HG03457 (cell line): ENCODE results near the gene ATP2B2.

ENCODE experiments used
- ATAC-seq: cut with Tn5 transposase; IDR thresholded peaks from one replicate; pipeline ENCODE4 v1.9.1; 2021; ENCODE audit warnings: moderate number of reproducible peaks; ENCODE audit not compliant: unreplicated experiment

Gene ATP2B2

DNA sequence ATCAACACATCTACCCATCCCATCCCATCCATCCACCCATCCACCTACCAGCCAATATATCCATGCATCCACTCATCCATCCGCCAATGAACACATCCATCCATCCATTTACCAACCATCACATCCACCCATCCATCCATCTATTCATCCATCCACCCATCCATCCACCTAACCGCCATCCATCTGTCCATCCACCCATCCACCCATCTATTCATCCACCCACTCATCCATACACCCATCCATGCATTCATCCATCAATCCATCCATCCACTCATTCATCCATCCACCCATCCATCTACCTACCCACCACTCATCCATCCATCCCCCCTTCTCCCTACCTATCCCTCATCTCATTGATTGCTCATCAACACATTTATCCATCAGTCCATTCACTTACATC is 136.9 kb downstream of the ATP2B2 start:
- no peak for ATAC-seq

DNA sequence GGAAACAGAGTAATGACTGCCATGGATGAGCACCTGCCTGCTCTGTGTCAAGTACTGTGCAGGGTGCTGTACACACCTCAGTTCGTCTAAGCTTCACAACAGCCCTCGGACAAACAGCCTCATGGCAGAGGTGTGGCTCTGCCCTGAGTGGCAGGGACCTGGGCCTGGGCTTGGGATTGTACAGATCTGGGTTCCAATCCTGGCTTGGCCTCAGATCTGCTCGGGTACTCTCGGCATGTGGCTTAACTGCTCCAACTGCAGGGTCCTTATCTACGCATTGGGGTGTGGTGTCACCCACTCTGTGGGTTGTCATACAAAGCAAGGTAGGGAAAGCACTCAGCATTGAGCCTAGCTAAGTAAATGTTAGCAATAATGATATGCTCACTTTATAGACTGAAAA is 137.9 kb downstream of the ATP2B2 start:
- ATAC-seq, result no peak

DNA sequence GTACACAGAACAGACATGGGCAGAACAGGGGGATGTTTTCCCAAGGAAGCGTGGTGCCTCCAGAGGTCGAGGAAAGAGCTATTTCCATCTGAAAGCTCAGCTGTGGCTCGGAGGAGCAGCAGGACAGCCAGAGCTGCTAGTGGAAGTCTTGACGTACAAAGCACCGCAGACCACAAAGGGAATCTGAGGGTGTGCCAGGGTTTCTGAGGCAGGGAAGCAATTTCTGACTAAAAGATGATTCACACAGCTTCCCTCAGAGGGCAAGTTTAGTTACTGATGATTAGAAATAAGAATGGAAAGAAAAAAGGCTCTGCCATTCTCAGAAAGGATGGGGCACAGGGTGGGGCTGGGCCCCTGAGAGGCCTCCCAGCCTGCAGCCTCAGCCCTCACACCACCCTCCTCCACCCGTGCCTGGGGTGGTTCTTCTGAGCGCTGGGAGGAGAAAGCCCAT is 138.7 kb downstream of the ATP2B2 start:
- ATAC-seq, result no peak

DNA sequence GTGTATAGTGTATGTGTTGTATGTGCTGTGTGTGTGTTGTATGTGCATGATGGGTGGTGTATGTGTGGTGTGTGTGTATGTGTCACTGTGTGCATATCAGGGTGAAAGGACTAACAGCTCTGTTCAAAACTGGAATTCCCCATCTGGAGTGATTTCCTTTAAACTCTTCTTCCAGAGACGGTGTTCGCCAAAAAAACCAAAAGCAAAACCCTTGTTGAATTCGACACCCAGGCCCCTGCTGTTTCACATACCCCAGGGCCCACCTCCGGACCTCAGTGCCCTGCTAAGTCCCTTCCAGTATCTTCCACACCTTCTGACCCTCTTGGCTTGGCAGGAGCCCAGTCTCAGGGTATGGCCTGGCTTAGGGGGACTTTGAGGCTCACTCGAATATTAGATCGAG is 139.6 kb downstream of the ATP2B2 start:
- ATAC-seq, result no peak

DNA sequence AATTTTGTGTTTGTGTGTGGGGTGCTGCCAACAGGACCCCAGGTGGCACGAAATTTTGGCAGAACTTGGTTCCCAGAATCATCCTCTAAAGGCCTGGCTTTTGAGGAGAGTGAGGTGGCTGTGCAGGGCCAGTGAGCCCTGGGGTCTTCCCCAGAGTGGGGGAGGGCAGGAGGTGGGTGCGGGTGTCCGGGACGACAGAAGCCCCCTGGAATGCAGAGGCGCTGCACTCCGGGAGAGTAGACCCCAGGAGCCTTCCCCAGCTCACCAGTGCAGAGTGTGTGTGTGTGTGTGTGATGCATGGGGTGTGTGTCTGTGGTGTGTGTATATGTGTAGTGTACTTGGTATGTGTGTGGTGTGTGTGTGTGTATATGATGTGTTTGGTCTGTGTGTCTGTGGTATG is 140.1 kb downstream of the ATP2B2 start:
- ATAC-seq, result no peak

DNA sequence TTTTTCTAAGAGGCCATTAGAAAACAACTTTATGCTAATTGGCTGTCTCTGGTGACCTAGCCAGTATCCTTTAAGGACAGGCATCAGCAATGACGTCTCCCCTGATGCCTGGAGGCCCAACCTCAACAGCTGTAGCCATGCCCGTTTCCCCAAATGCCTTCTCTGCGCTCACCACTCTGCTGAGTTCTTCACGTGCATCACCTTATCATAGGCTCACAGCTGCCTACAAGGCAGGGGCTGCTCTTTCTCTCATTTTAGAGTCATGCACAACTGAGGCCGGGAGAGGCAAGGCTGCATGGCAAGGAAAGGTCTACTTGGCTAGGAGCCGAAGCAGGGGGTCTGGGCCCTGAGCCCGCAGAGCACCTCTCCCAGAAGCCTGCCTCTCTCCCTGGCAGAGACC is 140.6 kb downstream of the ATP2B2 start:
- ATAC-seq, result no peak

DNA sequence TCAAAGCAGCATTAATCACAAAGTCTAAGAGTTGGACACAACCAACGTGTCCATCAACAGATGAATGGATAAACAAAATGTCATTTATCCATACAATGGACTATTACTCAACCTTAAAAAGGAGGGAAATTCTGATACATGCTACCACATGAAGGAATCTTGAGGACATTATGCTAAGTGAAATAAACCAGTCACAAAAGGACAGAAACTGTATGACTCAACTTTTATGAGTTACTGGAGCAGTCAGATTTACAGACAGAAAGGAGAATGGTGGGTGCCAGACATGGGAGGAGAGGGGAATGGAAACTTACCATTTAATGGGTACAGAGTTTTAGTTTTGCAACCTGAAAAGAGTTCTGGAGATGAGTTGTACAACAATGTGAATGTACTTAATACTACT is 141.5 kb downstream of the ATP2B2 start:
- ATAC-seq, result no peak

DNA sequence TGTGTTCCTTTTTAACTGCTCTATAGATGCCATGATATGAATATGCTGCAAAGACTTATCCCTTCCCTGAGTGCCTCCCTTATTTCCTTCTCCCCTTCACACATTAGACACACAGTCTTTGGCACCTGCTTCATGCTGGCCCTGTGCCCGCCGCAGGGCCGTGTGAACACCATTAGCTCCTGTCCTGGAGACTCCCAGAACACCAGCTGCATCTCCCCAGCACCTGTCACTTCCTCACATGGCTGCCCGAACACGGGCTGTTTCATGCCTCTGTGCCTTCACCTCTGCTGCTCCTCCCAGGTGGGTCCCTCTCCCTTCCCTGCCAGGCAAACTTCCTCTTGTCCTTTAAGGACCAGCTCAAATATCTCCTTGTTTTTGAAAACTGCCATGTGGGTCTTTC is 144.0 kb downstream of the ATP2B2 start:
- ATAC-seq, result no peak

DNA sequence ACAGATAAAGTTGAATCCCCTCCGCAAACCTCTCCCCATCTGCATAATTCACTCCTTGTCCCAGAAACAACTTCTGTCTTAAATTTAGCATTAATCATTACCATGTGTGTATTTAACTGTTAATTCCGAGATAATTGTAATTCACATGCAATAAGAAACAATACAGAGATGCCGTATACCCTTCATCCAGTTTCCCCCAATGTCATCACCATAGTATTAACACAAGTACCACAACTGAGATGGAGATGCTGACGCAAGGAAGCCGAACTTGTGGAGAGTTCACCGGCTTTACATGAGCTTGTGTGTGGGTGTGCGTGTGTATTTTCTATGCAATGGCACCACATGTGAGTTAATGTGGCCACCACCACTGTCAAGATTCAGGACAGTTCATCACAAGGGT is 144.9 kb downstream of the ATP2B2 start:
- no peak for ATAC-seq

DNA sequence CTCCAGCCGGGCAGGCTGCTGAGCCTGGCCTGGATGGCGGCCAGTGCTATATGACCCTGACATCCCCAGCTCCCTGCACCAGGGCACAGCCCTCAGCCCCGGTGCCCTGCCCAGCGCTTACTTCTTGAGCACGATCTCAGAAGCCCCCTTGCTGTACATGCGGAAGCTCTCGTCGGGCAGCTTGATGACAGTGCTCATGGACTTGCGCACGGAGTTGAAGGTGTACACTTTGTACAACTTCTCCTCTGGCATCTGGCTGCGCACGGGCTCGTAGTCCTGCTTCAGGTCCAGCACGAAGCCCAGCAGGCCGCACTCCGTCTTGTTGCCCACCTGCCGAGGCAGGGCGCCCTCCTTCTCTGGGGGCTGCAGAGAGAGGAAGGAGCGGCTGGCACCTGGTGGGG is 145.6 kb downstream of the ATP2B2 start:
- no peak for ATAC-seq

DNA sequence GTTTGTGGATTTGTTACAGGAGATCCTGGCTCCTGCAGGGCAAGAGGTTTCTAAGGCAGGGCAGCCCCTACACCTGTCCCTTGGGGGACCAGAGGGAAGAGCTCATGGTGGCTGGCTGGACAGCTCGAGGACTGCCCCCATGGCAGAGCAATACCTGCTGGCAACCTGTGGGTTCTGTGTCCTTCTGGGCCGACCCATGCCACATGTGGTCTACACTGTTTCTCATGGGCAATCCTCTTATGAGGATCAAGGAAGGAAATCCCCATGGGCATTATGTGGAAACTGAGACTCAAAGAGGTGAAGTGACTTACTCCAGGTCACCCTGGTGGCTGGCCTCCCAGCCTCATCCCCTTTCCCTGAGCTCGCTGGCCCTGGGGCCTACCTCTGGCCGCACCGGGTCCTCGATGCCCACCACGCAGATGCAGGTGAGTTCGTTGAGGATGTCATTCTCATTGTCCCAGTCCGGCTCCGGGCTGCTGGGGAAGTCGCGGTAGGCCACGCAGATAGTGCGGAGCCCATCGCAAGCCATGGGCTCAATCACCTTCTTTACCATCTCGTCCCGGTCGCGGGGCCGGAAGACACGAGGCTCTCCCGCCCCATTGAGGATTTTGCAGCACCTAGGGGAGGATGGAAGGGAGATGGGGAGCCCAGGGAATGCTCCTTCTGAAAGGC is 146.9 kb downstream of the ATP2B2 start:
- ATAC-seq, result no peak

DNA sequence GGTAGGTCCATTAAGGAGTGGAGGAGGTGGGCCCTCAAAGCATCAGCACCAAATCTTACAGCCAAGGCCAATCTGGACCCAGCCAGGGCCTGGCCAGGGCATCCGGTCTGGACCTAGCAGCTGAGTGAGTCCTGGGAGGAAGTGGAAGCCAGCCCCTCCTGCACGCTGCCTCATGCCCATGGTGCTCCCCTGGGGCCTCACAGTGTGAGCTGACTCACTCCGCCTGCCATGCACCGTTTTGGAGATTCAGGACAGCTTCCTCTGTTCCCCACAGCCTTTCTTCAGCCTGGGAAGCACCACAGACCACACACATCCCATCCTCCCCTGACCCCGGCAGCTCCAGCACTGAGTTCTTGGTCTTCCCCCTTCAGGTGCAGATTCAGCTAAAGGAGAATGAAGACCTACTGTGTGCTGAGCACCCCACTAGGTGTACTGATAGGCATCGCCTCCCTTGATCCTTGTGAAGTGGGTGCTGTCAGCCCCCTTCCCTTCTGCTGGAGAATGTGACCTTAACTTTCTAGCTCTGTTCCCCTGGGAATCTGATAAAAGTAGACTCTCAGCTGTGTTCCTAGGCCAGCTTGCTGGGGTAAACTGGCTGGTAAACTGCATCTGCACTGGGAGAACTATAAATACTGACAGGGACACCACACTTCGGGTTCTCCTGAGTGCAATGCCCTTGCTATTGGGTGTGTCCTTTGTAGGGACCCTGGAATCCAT is 147.6 kb downstream of the ATP2B2 start:
- no peak for ATAC-seq

DNA sequence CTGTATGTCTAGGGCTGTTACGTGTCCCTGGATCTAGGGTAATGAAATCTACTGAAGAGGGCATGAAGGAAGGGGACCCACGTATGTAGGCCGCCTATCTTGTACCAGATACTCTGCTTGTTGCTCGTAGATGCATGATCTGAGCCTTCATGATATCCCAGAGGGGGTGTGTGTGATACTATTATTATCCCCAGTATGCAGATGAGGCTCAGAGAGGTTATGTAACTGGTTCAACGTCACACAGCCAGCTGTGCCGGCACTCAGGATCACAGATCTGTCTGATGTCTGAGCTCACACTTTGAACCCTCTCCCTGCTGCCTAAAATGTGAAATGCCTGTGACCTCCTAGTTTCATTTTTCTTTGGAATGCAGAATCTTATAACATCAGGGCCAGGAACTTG is 148.3 kb downstream of the ATP2B2 start:
- ATAC-seq, result no peak

DNA sequence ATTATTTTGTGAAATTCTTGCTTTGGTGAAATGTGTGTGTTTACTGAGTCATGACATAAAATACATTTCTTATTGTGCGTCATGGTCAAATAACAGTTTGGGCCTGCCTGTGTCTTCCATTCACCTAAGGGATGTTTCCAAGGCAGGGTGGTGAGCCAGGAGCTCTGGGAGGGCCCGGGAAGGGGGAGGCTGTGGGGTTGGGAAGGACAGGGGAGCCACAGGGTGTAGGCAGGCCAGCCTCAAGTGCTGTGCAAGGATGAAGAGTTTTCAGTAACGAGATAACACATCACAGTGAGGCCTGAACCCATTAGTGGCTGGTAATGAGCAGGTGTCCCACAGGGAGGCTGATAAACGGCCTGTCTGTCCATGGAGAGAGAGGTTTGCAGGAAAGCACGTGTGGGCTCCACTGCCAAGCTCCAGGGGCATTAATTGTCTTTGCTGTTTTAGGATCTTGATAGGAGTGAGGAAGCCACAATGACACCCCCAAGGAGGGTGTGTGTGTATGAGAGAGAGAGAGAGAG is 148.9 kb downstream of the ATP2B2 start:
- no peak for ATAC-seq

DNA sequence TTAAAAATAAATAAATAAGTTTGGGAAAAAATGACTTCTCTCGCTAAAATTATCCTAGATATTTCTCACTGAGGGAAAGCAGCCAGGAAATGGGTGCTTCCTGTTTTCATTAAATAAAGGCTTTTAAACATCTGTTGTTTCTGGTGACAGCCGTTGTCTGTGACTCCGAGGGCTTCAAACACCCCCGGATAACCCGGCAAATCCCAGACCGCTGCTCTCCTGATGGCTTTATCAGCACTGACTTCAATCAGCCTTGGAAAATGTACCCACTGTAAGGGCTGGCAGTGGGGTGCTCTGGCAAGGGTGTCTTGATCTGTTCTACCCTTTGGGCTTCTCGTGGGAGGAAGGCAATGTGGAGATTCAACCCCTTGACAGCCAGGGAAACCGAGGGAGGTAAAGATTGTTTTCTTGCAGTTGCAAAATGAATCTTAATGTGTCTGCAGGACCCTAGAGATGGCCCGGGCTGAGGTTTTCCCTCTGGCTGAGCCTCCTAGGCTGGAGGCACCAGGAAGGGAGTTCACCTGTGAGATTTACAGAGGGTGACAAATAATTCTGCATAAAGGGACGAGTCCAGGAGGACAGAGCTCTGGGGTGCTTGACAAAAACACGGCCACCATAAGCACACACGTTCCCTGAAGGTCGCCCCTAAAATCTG is 150.9 kb downstream of the ATP2B2 start:
- no peak for ATAC-seq

DNA sequence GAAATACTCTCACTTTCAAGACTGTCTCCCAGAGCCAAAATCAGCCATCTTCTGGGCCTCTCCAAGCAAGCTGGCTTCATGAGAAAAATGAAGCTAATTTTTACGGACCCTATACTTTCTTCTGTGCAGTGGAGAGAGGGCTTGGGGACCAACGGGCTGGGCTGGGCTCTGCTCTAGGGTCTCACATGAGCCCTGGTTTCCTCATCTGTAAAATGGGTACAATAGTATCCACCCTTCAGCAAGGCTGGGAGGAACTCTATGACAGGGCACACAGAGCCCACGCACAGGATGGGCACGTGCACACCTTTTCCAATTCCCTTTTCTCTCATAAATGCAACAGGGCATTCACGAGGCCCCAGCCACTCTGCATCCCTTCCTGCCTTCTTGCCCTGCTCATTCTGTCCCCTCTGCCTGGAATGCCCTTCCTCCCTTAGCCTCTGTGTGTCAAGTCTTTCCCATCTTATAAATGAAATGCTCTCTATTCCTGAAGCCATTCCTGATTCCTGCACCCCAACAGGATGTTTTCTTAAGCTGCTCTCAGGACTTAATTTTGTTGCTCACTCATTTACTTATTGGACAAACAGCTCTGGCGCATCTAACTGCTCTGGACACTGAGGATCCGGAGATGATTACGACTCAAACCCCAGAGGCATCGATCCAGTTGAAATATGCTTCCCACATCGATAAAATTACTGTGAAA is 151.6 kb downstream of the ATP2B2 start:
- ATAC-seq, result no peak

DNA sequence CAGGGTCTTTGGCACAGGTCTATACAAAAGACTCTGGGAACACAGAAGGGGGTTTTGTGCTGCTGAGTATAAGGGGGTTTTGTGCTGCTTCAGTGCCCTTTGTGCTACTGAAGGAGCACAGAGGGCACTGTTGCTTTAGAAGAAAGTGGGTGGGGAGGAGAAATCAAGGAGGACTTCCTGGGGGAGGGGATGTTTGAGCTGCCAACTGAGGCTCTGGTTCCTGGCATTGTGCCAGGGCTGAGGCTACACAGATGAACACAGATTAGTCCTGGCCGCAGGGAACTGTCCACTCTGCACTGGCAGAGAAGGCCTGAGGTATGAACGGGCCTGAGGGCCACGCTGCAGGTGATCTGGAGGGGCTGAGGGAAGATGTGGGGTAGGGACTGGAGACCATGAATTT is 152.2 kb downstream of the ATP2B2 start:
- no peak for ATAC-seq

DNA sequence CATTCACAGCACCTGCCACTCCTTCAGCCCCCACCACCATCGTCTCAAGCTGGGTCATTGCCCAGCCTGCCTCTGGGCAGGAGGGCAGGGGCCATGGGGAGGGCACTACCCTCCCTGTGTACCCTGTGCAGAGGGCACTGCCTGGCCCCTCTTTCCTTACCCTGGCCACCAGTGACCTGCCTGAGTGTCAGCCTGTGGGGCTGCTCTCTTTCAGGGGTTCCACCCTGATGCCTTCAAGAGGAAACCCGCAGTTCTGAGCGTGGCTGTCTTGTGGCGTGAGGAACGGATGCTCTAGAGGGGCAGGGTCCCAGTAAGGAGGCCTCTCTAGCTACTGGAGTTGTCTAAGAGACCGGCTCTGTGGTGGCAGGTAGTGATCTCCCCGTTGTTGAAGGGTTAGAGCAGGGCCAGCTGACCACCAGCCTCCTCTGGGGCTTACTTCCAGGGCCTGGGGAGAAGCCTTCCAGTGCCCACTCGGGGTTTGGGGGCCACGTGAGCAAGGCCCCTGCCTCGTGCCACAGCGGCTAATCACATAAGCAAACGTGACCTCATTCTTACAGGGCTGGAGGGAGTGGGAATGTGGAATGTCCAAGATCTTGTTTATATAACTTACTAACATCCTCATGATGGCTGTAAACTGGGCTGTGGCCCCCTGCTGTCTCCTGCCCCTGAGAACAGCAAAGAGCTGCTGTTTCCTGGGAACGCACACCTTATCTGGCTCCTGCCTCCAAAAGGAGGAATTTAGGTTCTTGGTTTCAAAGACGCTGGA is 153.1 kb downstream of the ATP2B2 start:
- no peak for ATAC-seq

DNA sequence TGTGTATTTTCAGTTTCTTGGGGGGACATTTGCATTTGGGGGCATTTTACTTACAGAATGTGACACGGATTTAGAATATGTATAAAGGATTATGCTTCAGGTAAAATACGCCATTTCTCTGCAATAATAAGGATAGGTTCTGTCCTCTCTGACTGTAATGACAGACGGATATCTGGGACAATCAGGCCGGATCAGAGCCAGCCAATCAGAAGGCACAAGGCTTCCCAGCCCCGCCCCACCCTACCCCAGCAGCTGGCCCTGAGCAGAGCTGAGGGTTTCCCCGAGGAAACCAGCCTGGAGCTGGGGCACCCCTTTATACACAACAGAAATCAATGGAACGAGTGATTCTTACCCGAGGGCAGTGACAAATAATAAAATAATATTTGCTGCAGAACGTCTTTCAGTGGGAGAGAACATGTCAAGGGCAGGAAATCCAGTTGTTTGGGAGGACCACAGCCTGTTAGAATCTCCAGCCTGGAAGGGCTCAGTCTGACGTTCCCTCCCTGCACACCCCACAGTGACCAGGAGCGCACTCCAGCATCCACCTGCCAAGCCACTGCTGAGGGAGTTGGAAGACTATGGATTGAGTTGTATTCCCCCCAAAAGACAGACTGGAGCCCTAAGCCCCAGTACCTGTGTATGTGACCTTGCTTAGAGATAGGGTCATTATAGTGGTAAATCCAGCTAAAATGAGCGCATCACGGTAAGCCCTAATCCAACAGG is 154.2 kb downstream of the ATP2B2 start:
- ATAC-seq, result no peak
